Kasumi-1 (cell line): ENCODE results near the gene TULP4.
"Not testable (repeated sequence)": the region's sequence is repeated elsewhere in the genome, so short reads cannot be mapped to it uniquely, and the experiment has no call there.

ENCODE experiments used
- DNase-seq, 2 experiments: peaks; one replicate each; lab custom pipeline; 2025; lab: John Stamatoyannopoulos, UW

TULP4 gene

GRCh38 chr6:158531970-158532369, 219.7 kb downstream of the TULP4 start:
- DNase-seq = no peak

GRCh38 chr6:158536084-158536890, 224.0 kb downstream of the TULP4 start:
- DNase-seq = peak; percentile 9 to 42

GRCh38 chr6:158536891-158537798, 224.9 kb downstream of the TULP4 start:
- DNase-seq = peak in 1 of 2 experiments; percentile 7

- DNase-seq = no peak
Observed at GRCh38 chr6:158538741-158539140, 226.5 kb downstream of the TULP4 start.

- no peak for DNase-seq
Observed at GRCh38 chr6:158539413-158539812, 227.1 kb downstream of the TULP4 start.

- no peak for DNase-seq
Observed at GRCh38 chr6:158539881-158540280, 227.6 kb downstream of the TULP4 start.

- DNase-seq = no peak
Observed at GRCh38 chr6:158543606-158544185, 231.4 kb downstream of the TULP4 start.

- no peak for DNase-seq
Observed at GRCh38 chr6:158544428-158544827, 232.2 kb downstream of the TULP4 start.

GRCh38 chr6:158545043-158545966, 233.0 kb downstream of the TULP4 start:
- DNase-seq = no peak

- DNase-seq = no peak
Observed at GRCh38 chr6:158548418-158549161, 236.3 kb downstream of the TULP4 start.

- no peak for DNase-seq
Observed at GRCh38 chr6:158552055-158552795, 240.0 kb downstream of the TULP4 start.

GRCh38 chr6:158552796-158553138, 240.5 kb downstream of the TULP4 start:
- no peak for DNase-seq

- no peak for DNase-seq
Observed at GRCh38 chr6:158554611-158555361, 242.5 kb downstream of the TULP4 start.

GRCh38 chr6:158556113-158556512, 243.8 kb downstream of the TULP4 start:
- no peak for DNase-seq

GRCh38 chr6:158557110-158557509, 244.8 kb downstream of the TULP4 start:
- not testable (repeated sequence) for DNase-seq

- no peak for DNase-seq
Observed at GRCh38 chr6:158557927-158558326, 245.7 kb downstream of the TULP4 start.

GRCh38 chr6:158558415-158559306, 246.4 kb downstream of the TULP4 start:
- DNase-seq = no peak

GRCh38 chr6:158559338-158559894, 247.2 kb downstream of the TULP4 start:
- DNase-seq = no peak
